PFSK-1 (cell line): ENCODE measurements around the gene RALGPS1.

Experiments used
- FOXP2 ChIP-seq: optimal IDR thresholded peaks from 2 replicates; pipeline ENCODE3; 2011; ENCODE audit warnings: borderline replicate concordance, control low read depth, inconsistent platforms; ENCODE audit not compliant: insufficient read depth; ENCODE audit errors: extremely low read length, extremely low read depth
- POLR2AphosphoS5 ChIP-seq: IDR thresholded peaks from 2 replicates; pipeline ENCODE4 v1.6.1; 2012; ENCODE audit warnings: low read depth, mild to moderate bottlenecking, control low read depth, low read length, moderate library complexity
- SIN3A ChIP-seq: IDR thresholded peaks from 2 replicates; pipeline ENCODE4 v1.6.1; 2012; ENCODE audit warnings: mild to moderate bottlenecking, low read length, moderate library complexity, borderline replicate concordance; ENCODE audit not compliant: insufficient read depth
- TAF1 ChIP-seq: IDR thresholded peaks from 2 replicates; pipeline ENCODE4 v1.6.1; 2012; ENCODE audit warnings: low read length, control low read depth, borderline replicate concordance; ENCODE audit not compliant: insufficient read depth
- TF ChIP-seq, protein P1 (sequence below), 2 experiments: IDR thresholded peaks; 2 replicates each; pipeline versions ENCODE4 v1.6.1 to v1.8.0; 2011 to 2012; ENCODE audit warnings: low read depth in 2 of 2, low read length in 2 of 2, control low read depth in 1 of 2, inconsistent platforms in 1 of 2, mild to moderate bottlenecking in 1 of 2, moderate library complexity in 1 of 2; ENCODE audit not compliant: insufficient read depth in 1 of 2

Gene RALGPS1

DNA sequence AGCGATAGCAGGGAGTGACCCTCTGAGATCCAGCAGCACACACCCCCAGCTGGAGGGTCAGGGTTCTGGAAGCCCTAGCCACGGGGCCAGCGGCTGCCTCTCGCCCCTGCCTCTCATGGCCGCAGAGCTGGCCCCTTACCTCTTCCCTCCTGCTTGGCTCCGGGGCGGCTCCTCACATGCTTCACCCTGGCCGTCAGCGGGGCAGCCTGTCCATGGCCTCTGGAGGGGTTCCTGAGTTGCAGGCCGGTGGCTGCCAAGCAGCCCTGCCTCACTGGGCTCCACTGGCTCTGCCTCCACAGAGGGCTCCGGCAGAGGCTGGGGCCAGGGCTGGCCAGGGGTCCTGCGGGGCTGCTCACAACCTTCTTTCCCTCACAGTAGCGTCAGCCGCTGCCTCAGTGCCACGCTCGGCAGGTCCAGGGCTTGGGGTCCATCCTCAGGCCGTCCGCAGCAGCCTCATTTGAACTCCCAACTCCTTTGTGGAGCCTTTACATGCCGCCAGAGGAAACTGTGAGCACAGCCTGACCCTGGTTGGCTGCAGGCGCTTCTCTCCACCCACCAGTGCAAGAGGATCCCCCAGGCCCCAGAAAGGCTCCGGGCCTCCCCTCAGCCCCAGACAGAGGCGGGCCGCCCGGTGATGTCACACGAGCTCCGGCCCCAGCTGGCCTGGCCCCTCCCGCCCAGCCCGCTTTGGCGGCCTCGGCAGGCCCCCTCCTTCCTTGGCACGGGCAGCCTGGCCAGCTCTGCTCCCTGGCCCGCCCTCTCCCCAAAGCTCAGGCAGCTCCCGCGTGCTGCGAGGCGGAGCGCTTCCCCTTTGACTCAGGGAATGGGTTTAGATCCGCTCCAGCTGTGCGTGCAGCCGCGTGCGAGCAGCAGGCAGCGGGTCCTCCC, 207.8 kb downstream of the RALGPS1 start, which contains the start of gene ANGPTL2:
Gene ANGPTL2, minus strand, starts transcription at position 460 of the 888 bp plus-strand sequence. CDS start 13,904 bp downstream, outside the sequence.
- TF ChIP-seq FOXP2 (no peak), POLR2AphosphoS5 (no peak), TAF1 (no peak), SIN3A (no peak)
- TF ChIP-seq, protein P1, sequence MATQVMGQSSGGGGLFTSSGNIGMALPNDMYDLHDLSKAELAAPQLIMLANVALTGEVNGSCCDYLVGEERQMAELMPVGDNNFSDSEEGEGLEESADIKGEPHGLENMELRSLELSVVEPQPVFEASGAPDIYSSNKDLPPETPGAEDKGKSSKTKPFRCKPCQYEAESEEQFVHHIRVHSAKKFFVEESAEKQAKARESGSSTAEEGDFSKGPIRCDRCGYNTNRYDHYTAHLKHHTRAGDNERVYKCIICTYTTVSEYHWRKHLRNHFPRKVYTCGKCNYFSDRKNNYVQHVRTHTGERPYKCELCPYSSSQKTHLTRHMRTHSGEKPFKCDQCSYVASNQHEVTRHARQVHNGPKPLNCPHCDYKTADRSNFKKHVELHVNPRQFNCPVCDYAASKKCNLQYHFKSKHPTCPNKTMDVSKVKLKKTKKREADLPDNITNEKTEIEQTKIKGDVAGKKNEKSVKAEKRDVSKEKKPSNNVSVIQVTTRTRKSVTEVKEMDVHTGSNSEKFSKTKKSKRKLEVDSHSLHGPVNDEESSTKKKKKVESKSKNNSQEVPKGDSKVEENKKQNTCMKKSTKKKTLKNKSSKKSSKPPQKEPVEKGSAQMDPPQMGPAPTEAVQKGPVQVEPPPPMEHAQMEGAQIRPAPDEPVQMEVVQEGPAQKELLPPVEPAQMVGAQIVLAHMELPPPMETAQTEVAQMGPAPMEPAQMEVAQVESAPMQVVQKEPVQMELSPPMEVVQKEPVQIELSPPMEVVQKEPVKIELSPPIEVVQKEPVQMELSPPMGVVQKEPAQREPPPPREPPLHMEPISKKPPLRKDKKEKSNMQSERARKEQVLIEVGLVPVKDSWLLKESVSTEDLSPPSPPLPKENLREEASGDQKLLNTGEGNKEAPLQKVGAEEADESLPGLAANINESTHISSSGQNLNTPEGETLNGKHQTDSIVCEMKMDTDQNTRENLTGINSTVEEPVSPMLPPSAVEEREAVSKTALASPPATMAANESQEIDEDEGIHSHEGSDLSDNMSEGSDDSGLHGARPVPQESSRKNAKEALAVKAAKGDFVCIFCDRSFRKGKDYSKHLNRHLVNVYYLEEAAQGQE (IDR thresholded peaks at IDR 0.05; ENCODE audit: insufficient read depth in 1 of 2, low read depth in 2 of 2, low read length in 2 of 2): no peak

DNA sequence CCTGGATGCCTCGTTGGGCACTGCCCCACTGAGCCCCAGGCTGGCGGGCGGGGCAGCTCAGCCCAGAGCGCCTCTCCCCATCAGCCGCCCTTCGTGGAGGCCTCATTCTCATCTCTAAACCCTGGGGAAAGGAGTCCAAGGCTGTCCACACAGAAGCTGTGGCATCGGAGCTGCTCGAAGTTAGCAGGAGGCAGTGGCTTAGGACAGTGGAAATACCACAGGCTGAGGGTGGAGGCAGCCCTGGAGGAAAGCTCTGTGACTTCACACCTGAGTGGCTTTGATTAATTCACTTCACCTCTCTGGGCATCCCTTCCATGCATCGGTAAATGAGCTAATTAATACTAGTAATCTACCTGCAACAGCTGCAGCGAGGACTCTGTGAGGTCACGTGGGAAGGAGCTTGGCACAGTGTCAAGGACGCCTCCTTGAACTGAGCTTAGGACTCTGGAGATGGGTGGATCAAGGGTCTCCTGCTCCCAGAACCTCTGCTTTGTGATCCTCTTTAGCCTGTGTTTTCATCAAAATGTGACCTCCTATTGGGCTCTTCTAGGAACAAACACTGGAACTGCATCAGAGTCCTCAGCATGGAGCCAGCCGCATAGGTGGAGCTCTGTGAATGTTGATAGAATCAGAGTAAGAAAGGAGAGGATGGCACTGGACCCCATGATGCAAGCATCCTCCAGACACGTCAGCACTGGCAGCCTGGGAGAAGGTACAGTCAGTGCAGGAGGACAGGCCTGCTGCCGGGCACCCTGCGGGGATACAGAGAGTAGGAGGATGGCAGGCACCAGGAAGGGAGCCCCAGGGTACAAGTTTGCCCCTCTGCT, 208.7 kb downstream of the RALGPS1 start:
- TF ChIP-seq, protein P1 (IDR thresholded peaks at IDR 0.05; ENCODE audit: insufficient read depth in 1 of 2, low read depth in 2 of 2, low read length in 2 of 2): no peak
- TF ChIP-seq SIN3A: no peak
- TF ChIP-seq POLR2AphosphoS5: no peak
- no peak for TF ChIP-seq TAF1
- no peak for TF ChIP-seq FOXP2

DNA sequence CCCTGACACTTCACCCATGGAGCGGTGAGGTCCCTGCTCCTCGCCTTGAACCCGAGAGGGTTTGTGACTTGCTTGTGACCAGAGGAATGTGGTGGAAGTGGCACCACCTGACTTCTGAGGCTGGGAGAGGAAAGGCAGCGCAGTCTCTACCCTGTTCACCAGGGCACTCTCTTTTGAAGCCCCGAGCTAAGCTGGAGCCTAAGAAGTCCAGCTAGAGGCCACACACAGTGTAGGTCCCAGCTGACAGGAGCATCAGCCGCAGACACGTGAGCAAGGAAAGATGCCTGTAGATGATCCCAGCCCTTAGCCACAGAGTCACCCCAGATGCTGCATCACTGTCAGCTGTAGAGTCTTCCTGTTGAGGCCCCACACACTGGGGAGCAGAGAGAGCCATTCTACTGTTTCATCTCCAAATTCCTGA, 209.5 kb downstream of the RALGPS1 start:
- no peak for TF ChIP-seq FOXP2

DNA sequence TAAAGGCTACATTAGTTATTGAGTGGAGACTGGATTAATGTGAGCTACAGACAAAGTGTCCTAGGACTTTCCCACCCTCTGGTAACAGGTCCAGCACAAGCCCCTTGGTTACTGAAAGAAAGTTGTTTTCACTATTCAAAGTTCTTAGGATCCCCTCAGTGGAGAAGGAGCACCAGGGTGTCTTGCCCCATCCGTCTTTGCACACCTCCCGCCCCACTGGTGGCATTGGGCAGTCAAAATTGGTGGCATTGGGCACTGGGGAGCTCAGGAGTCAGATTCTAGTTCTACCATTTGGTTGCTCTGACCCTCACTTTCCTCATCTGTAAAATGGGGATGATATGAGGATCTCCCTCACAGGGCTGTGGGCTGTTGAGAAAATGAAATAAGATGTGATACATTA, 210.2 kb downstream of the RALGPS1 start:
- TF ChIP-seq TAF1: no peak
- no peak for TF ChIP-seq SIN3A
- TF ChIP-seq FOXP2: no peak
- TF ChIP-seq POLR2AphosphoS5: no peak
- TF ChIP-seq, protein P1 (IDR thresholded peaks at IDR 0.05; ENCODE audit: insufficient read depth in 1 of 2, low read depth in 2 of 2, low read length in 2 of 2): no peak

DNA sequence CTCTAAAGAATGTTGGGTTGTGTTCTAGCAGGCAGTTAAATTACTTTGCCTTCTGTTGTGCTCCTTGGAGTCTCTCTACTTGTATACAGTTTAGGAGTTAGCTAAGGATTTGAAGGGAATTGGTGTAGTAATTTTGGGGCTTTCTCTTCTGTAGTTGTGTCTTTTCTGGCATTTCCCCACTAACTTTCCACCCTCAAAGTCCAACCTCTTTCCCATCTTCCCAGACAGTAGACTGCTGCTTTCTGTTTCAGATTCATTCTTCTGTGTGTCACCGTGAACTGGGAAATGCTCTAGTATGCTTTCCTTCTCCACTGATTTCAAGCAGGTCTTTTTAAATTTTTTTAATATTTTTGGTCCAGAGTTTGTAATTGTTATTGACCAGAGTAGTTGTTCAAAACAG, 212.4 kb downstream of the RALGPS1 start:
- no peak for TF ChIP-seq POLR2AphosphoS5
